22Rv1 (cell line): ENCODE results near the gene FBLIM1.

Experiments used
- ZFX ChIP-seq: fragments of 450-650 bp; IDR thresholded peaks from 2 replicates; pipeline ENCODE4 v1.6.1; 2017; ENCODE audit warnings: antibody characterized with exemption, borderline replicate concordance
- TF ChIP-seq, protein P1 (sequence below): fragments of 450-650 bp; IDR thresholded peaks from 2 replicates; pipeline ENCODE4 v1.5.1; 2017; ENCODE audit warnings: mild to moderate bottlenecking

DNA sequence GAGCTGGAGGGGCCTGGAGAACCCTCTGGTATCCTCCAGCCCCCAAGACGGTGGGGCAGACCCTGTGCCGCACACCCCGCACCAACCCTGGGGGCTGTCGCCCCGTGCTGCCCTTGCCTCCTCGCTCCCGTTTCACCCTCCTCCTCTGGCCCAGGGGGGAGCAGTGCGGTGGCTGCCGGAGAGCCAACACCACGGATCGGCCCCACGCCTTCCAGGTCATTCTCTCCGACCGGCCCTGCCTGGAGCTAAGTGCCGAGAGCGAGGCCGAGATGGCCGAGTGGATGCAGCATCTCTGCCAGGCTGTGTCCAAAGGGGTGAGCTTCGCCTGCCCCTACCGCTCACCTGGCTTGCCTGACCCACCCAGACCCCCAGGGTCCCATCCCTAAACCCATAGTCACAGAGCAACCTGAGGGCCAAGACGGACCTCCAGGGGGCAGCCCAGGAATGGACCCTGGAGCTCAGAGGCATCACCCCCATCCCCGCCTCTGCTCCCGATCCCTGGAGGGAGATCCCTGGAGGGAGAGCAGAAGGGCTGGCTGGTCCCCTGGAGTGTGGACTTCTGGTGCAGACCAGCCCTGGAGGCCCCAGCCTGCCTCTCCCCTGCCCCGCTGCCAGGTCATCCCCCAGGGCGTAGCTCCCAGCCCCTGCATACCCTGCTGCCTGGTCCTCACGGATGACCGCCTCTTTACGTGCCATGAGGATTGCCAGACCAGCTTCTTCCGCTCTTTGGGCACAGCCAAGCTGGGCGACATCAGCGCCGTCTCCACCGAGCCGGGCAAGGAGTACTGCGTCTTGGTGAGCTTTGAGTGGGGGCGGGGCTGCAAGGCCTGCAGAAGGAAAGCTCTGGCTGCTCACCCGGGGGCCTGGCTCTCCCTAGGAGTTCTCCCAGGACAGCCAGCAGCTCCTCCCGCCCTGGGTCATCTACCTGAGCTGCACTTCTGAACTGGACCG is 26.6 kb upstream of the FBLIM1 start:
- TF ChIP-seq, protein P1, sequence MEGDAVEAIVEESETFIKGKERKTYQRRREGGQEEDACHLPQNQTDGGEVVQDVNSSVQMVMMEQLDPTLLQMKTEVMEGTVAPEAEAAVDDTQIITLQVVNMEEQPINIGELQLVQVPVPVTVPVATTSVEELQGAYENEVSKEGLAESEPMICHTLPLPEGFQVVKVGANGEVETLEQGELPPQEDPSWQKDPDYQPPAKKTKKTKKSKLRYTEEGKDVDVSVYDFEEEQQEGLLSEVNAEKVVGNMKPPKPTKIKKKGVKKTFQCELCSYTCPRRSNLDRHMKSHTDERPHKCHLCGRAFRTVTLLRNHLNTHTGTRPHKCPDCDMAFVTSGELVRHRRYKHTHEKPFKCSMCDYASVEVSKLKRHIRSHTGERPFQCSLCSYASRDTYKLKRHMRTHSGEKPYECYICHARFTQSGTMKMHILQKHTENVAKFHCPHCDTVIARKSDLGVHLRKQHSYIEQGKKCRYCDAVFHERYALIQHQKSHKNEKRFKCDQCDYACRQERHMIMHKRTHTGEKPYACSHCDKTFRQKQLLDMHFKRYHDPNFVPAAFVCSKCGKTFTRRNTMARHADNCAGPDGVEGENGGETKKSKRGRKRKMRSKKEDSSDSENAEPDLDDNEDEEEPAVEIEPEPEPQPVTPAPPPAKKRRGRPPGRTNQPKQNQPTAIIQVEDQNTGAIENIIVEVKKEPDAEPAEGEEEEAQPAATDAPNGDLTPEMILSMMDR: no peak
- TF ChIP-seq ZFX: no peak
